Gastroesophageal sphincter (tissue), 4 donors: ENCODE data around the gene CABP7. TPM values are rescaled to one million over a fixed set of nuclear protein-coding genes. Genes with fewer than 3 reads are reported as not detected.

Source experiments
- ATAC-seq: fragments of 150-250 bp; one replicate; pipeline ENCODE4 v1.9.1; 2016; ENCODE audit warnings: mild to moderate bottlenecking, moderate library complexity
- H3K27ac ChIP-seq, 4 donors: fragments of 200-600 bp; sonication (generic) in 3 of 4; 1 replicate in 3 of 4; 2 replicates in 1 of 4; pipeline ENCODE4 v1.5.1; 2016 to 2019
- H3K27me3 ChIP-seq: fragments of 200-600 bp; sonication (generic); one replicate; pipeline ENCODE4 v1.5.1; 2019
- H3K36me3 ChIP-seq, 2 donors: fragments of 200-600 bp; sonication (generic); one replicate each; pipeline ENCODE4 v1.5.1; 2019; ENCODE audit warnings: control low read depth in 1 of 2
- H3K4me1 ChIP-seq, 3 donors: fragments of 200-600 bp; sonication (generic); 1 replicate in 2 of 3; 2 replicates in 1 of 3; pipeline ENCODE4 v1.5.1; 2016 to 2019; ENCODE audit warnings: control low read depth in 2 of 3
- H3K4me3 ChIP-seq, 2 donors: fragments of 200-600 bp; sonication (generic); one replicate each; pipeline ENCODE4 v1.5.1; 2019; ENCODE audit warnings: mild to moderate bottlenecking in 1 of 2, moderate library complexity in 1 of 2
- H3K9me3 ChIP-seq, 3 donors: fragments of 200-600 bp; sonication (generic); one replicate each; pipeline ENCODE4 v1.5.1; 2017 to 2019; ENCODE audit warnings: control low read depth in 2 of 3
- EP300 ChIP-seq: sonication (generic); formaldehyde crosslinking; IDR thresholded peaks from one replicate; pipeline ENCODE4 v1.6.1; 2017; ENCODE audit warnings: antibody characterized with exemption, mild to moderate bottlenecking
- POLR2A ChIP-seq, 2 donors: fragments of 450-650 bp; IDR thresholded peaks; one replicate each; pipeline ENCODE4 v1.6.1; 2017; ENCODE audit warnings: antibody characterized with exemption in 2 of 2, mild to moderate bottlenecking in 2 of 2, moderate library complexity in 1 of 2
- POLR2AphosphoS5 ChIP-seq: sonication (generic); formaldehyde crosslinking; IDR thresholded peaks from one replicate; pipeline ENCODE4 v1.6.1; 2017; ENCODE audit warnings: antibody characterized with exemption
- WGBS, 2 donors: methylation state at CpG; one replicate each; pipeline ENCODE4 v1.1.5; 2018; ENCODE audit warnings: low coverage in 1 of 2; 5-methylcytosine and 5-hydroxymethylcytosine counted together
- total RNA-seq, 4 donors: library from RNA; depleted of rRNA; stranded (reverse); fragments of >200 nt; gene quantifications; one replicate each; pipeline ENCODE4 v1.1.0, GENCODE V29; 2016
- TF ChIP-seq, protein P1 (sequence below), 4 experiments: fragments of 200-600 bp in 2 of 4; fragments of 450-650 bp in 2 of 4; sonication (generic) in 1 of 4; IDR thresholded peaks; one replicate each; pipeline ENCODE4 v1.5.1; 2017 to 2019; ENCODE audit warnings: antibody characterized with exemption in 4 of 4, mild to moderate bottlenecking in 2 of 4, moderate library complexity in 2 of 4

Gene CABP7
- total RNA-seq, 4 donors from 2014 or later: 0.27 to 0.62 (median 0.32) TPM; not detected in 1

DNA sequence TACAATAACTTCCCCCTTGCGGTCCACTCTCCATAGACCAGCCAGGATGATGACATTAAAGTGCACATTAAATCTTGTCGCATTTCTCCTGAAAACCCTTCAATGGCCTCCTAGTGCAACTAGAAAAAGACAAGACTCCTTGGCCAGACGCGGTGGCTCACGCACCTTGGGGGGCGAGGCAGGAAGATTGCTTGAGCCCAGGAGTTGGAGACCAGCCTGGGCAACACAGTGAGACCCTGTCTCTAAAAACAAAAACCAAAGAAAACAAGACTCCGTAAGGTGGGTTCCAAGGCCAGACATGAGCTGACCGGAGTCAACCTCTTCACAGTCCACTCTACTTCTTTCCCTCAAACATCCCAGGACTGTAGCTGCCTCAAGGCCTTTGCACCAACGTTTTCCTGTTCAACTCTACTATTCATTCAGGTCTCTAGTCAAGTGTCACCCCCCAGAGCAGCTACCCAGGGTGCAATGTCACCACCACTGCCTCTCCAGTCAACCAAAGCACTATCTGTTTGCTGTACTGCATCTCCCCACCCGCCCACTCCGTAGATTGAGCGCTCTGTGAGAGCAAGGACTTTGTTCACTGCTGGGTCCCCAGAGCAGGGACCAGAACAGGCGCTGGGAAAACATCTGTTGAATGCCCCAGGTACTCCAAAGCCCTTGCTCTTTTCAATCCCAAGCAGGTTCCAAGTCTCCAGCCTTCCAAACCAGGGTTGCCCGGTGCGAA is 46.3 kb downstream of the CABP7 start:
- no peak for ATAC-seq
- WGBS, 2 donors: 37 to 71% methylated on average over 8 to 12 of the region's 15 CpGs

DNA sequence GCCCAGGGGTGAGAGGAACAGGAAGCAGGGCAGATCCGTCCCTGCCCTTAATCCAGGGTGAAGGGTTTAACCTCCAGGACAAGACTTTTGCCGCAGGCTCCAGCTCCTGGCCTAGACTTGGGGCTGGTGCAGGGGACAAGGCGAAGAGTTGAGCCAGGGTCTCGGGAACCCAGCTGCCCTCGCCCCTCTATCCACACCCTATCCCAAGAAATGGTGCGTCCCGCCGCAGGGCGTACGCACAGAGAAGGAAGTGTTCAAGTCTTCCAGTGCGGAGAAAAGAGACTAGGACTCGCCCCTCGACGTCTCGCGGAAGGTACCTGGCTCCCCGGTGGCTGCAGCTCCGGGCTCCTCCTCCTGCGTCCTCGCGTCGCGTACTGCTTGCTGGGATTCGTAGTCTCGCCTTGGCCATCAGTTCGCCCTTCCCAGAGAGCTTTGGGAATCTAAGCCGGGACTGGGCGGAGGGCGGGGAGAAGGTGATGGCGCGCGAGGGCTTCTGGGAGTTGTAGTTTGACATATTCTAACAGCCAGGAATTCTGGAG is 46.9 kb downstream of the CABP7 start, which contains the start of gene ZMAT5:
Gene ZMAT5 (minus strand): TSS at position 376 of the 539 bp plus-strand sequence. CDS start 18,463 bp downstream, outside the sequence.
- H3K4me1 ChIP-seq: peaks cover 2 to 37% (median 16%) of the 10 kb centered on the region in 3 donors
- no peak for TF ChIP-seq EP300
- TF ChIP-seq, protein P1, sequence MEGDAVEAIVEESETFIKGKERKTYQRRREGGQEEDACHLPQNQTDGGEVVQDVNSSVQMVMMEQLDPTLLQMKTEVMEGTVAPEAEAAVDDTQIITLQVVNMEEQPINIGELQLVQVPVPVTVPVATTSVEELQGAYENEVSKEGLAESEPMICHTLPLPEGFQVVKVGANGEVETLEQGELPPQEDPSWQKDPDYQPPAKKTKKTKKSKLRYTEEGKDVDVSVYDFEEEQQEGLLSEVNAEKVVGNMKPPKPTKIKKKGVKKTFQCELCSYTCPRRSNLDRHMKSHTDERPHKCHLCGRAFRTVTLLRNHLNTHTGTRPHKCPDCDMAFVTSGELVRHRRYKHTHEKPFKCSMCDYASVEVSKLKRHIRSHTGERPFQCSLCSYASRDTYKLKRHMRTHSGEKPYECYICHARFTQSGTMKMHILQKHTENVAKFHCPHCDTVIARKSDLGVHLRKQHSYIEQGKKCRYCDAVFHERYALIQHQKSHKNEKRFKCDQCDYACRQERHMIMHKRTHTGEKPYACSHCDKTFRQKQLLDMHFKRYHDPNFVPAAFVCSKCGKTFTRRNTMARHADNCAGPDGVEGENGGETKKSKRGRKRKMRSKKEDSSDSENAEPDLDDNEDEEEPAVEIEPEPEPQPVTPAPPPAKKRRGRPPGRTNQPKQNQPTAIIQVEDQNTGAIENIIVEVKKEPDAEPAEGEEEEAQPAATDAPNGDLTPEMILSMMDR (IDR thresholded peaks at IDR 0.05): no peak
- peak in 1 of 2 donors; percentile 16 for TF ChIP-seq POLR2A (IDR thresholded peaks at IDR 0.05)
- TF ChIP-seq POLR2AphosphoS5: peak; percentile 27
- H3K36me3 ChIP-seq: peaks cover 0 to 33% of the 10 kb centered on the region in 2 donors
- H3K9me3 ChIP-seq: no peaks in the 10 kb centered on the region
- peak within 1 kb of the TSS; percentile 89 to 92 (median 90) for H3K27ac ChIP-seq
- H3K27me3 ChIP-seq: no peaks in the 10 kb centered on the region
- WGBS, 2 donors: 0% methylated on average over 2 of the region's 32 CpGs; no CpG with 5 or more reads in 1 of the 2 donors
- H3K4me3 ChIP-seq: peak within 1 kb of the TSS; percentile 78 to 97
- ATAC-seq: peak; percentile 100

More for the DNA sequence above, 46.3 kb downstream of the CABP7 start:
- no peaks in the 10 kb centered on the region for H3K27me3 ChIP-seq
- peaks cover 0 to 26% of the 10 kb centered on the region in 2 donors for H3K36me3 ChIP-seq
- H3K27ac ChIP-seq: peak overlapping the region in 3 of 4 donors; percentile 89 to 90 (median 90)
- peak overlapping the region; percentile 78 to 97 for H3K4me3 ChIP-seq
- TF ChIP-seq POLR2AphosphoS5 (no peak), POLR2A (IDR thresholded peaks at IDR 0.05) (no peak), EP300 (no peak)
- TF ChIP-seq, protein P1 (IDR thresholded peaks at IDR 0.05): no peak
- H3K9me3 ChIP-seq: no peaks in the 10 kb centered on the region
- H3K4me1 ChIP-seq: peaks cover 2 to 37% (median 16%) of the 10 kb centered on the region in 3 donors

DNA sequence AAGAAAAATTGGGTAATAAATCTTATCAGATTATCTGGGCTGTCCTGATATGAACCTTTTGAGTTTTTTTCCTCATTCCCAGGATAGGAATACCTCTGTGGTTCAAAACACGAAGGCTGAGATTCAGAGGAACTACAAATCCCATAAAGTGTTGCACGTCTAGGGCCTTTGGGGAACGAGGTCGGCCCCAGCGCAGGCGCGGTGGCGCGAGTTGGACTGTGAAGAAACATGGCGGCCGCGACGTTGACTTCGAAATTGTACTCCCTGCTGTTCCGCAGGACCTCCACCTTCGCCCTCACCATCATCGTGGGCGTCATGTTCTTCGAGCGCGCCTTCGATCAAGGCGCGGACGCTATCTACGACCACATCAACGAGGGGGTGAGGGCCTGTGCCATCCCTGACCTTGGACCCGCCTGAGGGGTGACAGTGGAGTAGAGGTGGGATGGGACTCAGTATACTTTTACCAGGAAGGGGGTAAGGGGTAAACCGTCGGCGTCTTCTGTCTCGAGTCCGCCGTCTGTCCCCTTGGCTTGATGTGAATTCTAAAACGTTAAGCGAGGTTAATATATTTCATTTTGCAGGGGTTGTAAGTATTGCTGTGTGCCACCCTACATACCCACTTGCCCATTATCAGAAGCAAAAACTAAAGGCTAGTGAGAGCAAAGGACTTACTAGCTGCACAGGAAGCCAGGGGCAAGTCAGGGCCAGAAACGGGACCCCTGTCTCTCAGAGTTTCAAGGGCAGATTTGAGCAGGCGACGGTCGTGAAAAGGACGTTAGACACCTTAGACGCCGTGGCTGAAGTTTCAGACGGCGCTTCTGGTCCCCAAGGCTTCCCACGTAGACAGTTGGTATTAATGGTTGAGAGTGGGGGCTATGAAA is 47.6 kb downstream of the CABP7 start, which contains the start of gene UQCR10:
Gene UQCR10 (plus strand): TSS at position 199 of the 881 bp plus-strand sequence. CDS start 30 bp downstream, at position 229.
- peaks cover 2 to 37% (median 16%) of the 10 kb centered on the region in 3 donors for H3K4me1 ChIP-seq
- H3K4me3 ChIP-seq: peak within 1 kb of the TSS; percentile 78 to 97
- TF ChIP-seq POLR2A (IDR thresholded peaks at IDR 0.05): peak; percentile 22 to 44
- TF ChIP-seq, protein P1 (IDR thresholded peaks at IDR 0.05): no peak
- TF ChIP-seq EP300: no peak
- TF ChIP-seq POLR2AphosphoS5: peak; percentile 52
- 0% methylated on average over 17 to 24 of the region's 46 CpGs for WGBS, 2 donors
- H3K36me3 ChIP-seq: peaks cover 0 to 34% of the 10 kb centered on the region in 2 donors
- peak within 1 kb of the TSS; percentile 89 to 92 (median 90) for H3K27ac ChIP-seq
- H3K9me3 ChIP-seq: no peaks in the 10 kb centered on the region
- peak; percentile 95 for ATAC-seq
- no peaks in the 10 kb centered on the region for H3K27me3 ChIP-seq

DNA sequence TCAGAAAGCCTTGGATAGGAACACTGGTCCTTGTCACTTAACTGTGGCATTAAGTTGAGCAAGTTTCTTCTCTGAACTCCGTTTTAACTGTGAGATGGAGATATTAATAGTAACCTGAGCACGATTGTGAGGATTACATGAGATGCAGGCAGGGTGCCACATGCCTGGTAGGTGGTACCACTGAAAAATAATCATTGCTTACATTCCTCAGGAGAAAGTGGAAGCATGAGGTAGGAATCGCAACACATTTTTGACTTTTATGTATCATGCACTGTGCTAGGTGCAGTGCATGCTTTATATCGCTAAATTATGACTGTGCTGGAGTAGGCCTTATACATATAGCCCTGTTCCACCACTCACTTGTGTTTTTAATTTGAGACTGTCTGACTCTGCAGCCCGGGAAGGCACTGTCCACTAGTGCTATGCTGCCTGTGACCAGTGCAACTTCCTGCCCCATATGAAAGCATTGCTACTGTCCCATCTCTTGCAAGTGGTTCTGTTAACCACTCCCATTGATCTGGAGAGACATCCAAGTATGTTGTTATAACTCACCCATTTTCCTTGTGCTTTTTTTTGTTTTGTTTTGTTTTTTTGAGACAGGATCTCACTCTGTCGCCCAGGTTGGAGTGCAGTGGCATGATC is 48.4 kb downstream of the CABP7 start:
- WGBS, 2 donors: 6 to 40% methylated on average over 3 to 6 of the region's 6 CpGs
- Histone ChIP-seq H3K27ac (peak overlapping the region; percentile 89 to 92 (median 90)), H3K36me3 (peaks cover 0 to 34% of the 10 kb centered on the region in 2 donors), H3K9me3 (no peaks in the 10 kb centered on the region), H3K4me1 (peaks cover 2 to 37% (median 16%) of the 10 kb centered on the region in 3 donors), H3K27me3 (no peaks in the 10 kb centered on the region), H3K4me3 (peak overlapping the region; percentile 78 to 97)
- TF ChIP-seq EP300: no peak
- no peak for TF ChIP-seq POLR2A (IDR thresholded peaks at IDR 0.05)
- no peak for TF ChIP-seq POLR2AphosphoS5
- TF ChIP-seq, protein P1 (IDR thresholded peaks at IDR 0.05): no peak
- no peak for ATAC-seq
